ENCODE data around the gene NTN5. TPM values are rescaled to one million over a fixed set of nuclear protein-coding genes. Genes with fewer than 3 reads are reported as not detected.

NTN5 gene
- total and polyA plus RNA-seq, 9 of the 15 experiments (the other 6 are each of a cell fraction or from before 2014, with no cell fraction given) = not detected

GRCh38 chr19:48634424-48635262, 38.2 kb downstream of the NTN5 start (continued):
- TF ChIP-seq USF1 (CRISPR knock-in tag; IDR thresholded peaks at IDR 0.05) = peak; percentile 96

GRCh38 chr19:48634036-48634342, 38.8 kb downstream of the NTN5 start:
- peak overlapping the region; percentile 19; the same call in 1 of the 2 replicates for H3K4me3 ChIP-seq
- H3K9me1 ChIP-seq (ENCODE audit: control insufficient read depth, insufficient read depth, low read length) = peaks cover 4% of the 10 kb centered on the region
- in situ Hi-C loops (cut with MboI) (no loop called here), intact Hi-C loops (cut with micrococcal nuclease) (no loop called here)
- peaks cover 40 to 86% of the 10 kb centered on the region in 2 experiments for H3K4me1 ChIP-seq (replicated peaks in 1 of 2; ENCODE audit: control insufficient read depth in 2 of 2, insufficient read depth in 2 of 2, low read length in 2 of 2)
- H4K20me1 ChIP-seq (replicated peaks; ENCODE audit: control insufficient read depth, insufficient read depth, low read length) = 0 out of 2 replicates have a peak, but pooled peaks cover 4% of the 10 kb centered on the region
- H2AFZ ChIP-seq (ENCODE audit: low read depth, low read length) = peak overlapping the region; percentile 86
- BruUV-seq (replicated peaks) = no TSS peak
- H3K27me3 ChIP-seq (ENCODE audit: control insufficient read depth in 2 of 2, insufficient read depth in 2 of 2, low read length in 2 of 2) = no peaks in the 10 kb centered on the region
- no peaks in the 10 kb centered on the region for H3K9me3 ChIP-seq (replicated peaks; ENCODE audit: control insufficient read depth, insufficient read depth, low read depth, low read length)
- H3K79me2 ChIP-seq (ENCODE audit: control insufficient read depth, insufficient read depth, low read length) = peaks cover 16% of the 10 kb centered on the region; the same call in 2 of the 3 replicates
- ChIA-PET POLR2A (interaction anchor here (0.6 to 2.4 kb wide), 8 partner anchors 9 to 300 kb away, joined by 3 to 18 read pairs (median 4); partner anchors contain the start of genes DHDH, RPL18 and SPHK2), CTCF (ENCODE audit: low intra/inter-chr PET ratio) (no interaction called here)
- ATAC-seq (no peak), DNase-seq (ENCODE audit: extremely low read depth in 1 of 4, low spot score in 3 of 4) (no peak), FAIRE-seq (no peak)
- peaks cover 2% of the 10 kb centered on the region; the same call in 1 of the 3 replicates for H3K36me3 ChIP-seq (ENCODE audit: control insufficient read depth, insufficient read depth, low read length)
- H3K9ac ChIP-seq (ENCODE audit: insufficient read depth in 1 of 2, low read depth in 2 of 2, low read length in 2 of 2) = peak overlapping the region; percentile 59 to 61; a peak in 3 of 4 replicates
- peak overlapping the region; percentile 83 for H3K4me2 ChIP-seq (ENCODE audit: insufficient read depth, low read length)
- 22% methylated on average over 7 of the region's 7 CpGs for WGBS (ENCODE audit: insufficient coverage, low coverage, missing lambda C conversion rate)
- H3K27ac ChIP-seq (ENCODE audit: extremely low read depth, low read depth, low read length) = peak overlapping the region; percentile 88
- no peak for TF ChIP-seq KDM5B (IDR thresholded peaks at IDR 0.05; ENCODE audit: insufficient replicate concordance, low read depth, low read length)
- TF ChIP-seq RREB1 (CRISPR knock-in tag; IDR thresholded peaks at IDR 0.05) = 0 out of 2 replicates have a peak, but pooled peaks have one; percentile 18
- peak; percentile 54; the same call in 1 of the 2 replicates for TF ChIP-seq ZNF431 (CRISPR knock-in tag; IDR thresholded peaks at IDR 0.05)
- no peak for TF ChIP-seq NR2C2 (CRISPR knock-in tag; IDR thresholded peaks at IDR 0.05)
- TF ChIP-seq NR2C2 (tag; IDR thresholded peaks at IDR 0.05) = 0 out of 2 replicates have a peak, but pooled peaks have one; percentile 5
